Measurements from ENCODE around the gene TMEM258. TPM values are rescaled to one million over a fixed set of nuclear protein-coding genes. Genes with fewer than 3 reads are reported as not detected.

Gene TMEM258
- total RNA-seq, 1 donor from 2014 or later: 96.6 TPM

- intact Hi-C loops (cut with DNase I): no loop called here
Measured at GRCh38 chr11:61768376-61769076, 23.9 kb downstream of the TMEM258 start.

GRCh38 chr11:61766353-61766841 is 26.0 kb downstream of the TMEM258 start:
- DNase-seq (ENCODE audit: low spot score) (no peak), ATAC-seq (no peak)
- intact Hi-C loops (cut with DNase I): no loop called here

More at GRCh38 chr11:61768376-61769076, 23.9 kb downstream of the TMEM258 start:
- ATAC-seq (no peak), DNase-seq (ENCODE audit: low spot score) (no peak)

GRCh38 chr11:61765550-61766253 is 26.7 kb downstream of the TMEM258 start:
- no peak for ATAC-seq
- intact Hi-C loops (cut with DNase I): no loop called here
- DNase-seq (ENCODE audit: low spot score): no peak

GRCh38 chr11:61764606-61765260 is 27.7 kb downstream of the TMEM258 start:
- intact Hi-C loops (cut with DNase I): no loop called here
- ATAC-seq (no peak), DNase-seq (ENCODE audit: low spot score) (no peak)

- ATAC-seq (no peak), DNase-seq (ENCODE audit: low spot score) (no peak)
- intact Hi-C loops (cut with DNase I): no loop called here
Measured at GRCh38 chr11:61763930-61764605, 28.3 kb downstream of the TMEM258 start.

GRCh38 chr11:61762798-61763197 is 29.6 kb downstream of the TMEM258 start:
- no peak for ATAC-seq
- no peak for DNase-seq (ENCODE audit: low spot score)
- intact Hi-C loops (cut with DNase I): no loop called here

- intact Hi-C loops (cut with DNase I): no loop called here
- DNase-seq (ENCODE audit: low spot score) (no peak), ATAC-seq (no peak)
Measured at GRCh38 chr11:61762223-61762615, 30.2 kb downstream of the TMEM258 start.

- no peak for ATAC-seq
- DNase-seq (ENCODE audit: low spot score): no peak
- intact Hi-C loops (cut with DNase I): no loop called here
Measured at GRCh38 chr11:61761440-61762222, 30.8 kb downstream of the TMEM258 start.

GRCh38 chr11:61760946-61761345 is 31.5 kb downstream of the TMEM258 start:
- DNase-seq (ENCODE audit: low spot score) (no peak), ATAC-seq (no peak)
- intact Hi-C loops (cut with DNase I): no loop called here

GRCh38 chr11:61757213-61757862 is 35.1 kb downstream of the TMEM258 start:
- no peak for DNase-seq (ENCODE audit: low spot score)
- no peak for ATAC-seq
- intact Hi-C loops (cut with DNase I): no loop called here

- intact Hi-C loops (cut with DNase I): no loop called here
- DNase-seq (ENCODE audit: low spot score): no peak
- no peak for ATAC-seq
Measured at GRCh38 chr11:61756452-61757212, 35.8 kb downstream of the TMEM258 start.

- ATAC-seq (no peak), DNase-seq (ENCODE audit: low spot score) (no peak)
- intact Hi-C loops (cut with DNase I): no loop called here
Measured at GRCh38 chr11:61756147-61756451, 36.3 kb downstream of the TMEM258 start.

- intact Hi-C loops (cut with DNase I): no loop called here
- ATAC-seq (no peak), DNase-seq (ENCODE audit: low spot score) (no peak)
Measured at GRCh38 chr11:61754534-61755482, 37.6 kb downstream of the TMEM258 start.

- DNase-seq (ENCODE audit: low spot score): no peak
- intact Hi-C loops (cut with DNase I): no loop called here
- ATAC-seq: no peak
Measured at GRCh38 chr11:61753672-61754071, 38.7 kb downstream of the TMEM258 start.

- DNase-seq (ENCODE audit: low spot score): no peak
- ATAC-seq: no peak
- intact Hi-C loops (cut with DNase I): no loop called here
Measured at GRCh38 chr11:61752925-61753521, 39.4 kb downstream of the TMEM258 start.
